Suprapubic skin (tissue), 3 donors: ENCODE data around the gene PHF1.

ENCODE experiments used
- CTCF ChIP-seq, 2 donors: fragments of 200-600 bp in 1 of 2; fragments of 450-650 bp in 1 of 2; sonication (generic) in 1 of 2; IDR thresholded peaks; one replicate each; pipeline ENCODE4 v1.5.1; 2016 to 2019; ENCODE audit warnings: antibody characterized with exemption in 2 of 2, mild to moderate bottlenecking in 1 of 2, moderate library complexity in 1 of 2
- POLR2A ChIP-seq, 2 donors: fragments of 450-650 bp; IDR thresholded peaks; one replicate each; pipeline ENCODE4 v1.6.1; 2017; ENCODE audit warnings: antibody characterized with exemption in 2 of 2, mild to moderate bottlenecking in 2 of 2, moderate library complexity in 2 of 2

DNA sequence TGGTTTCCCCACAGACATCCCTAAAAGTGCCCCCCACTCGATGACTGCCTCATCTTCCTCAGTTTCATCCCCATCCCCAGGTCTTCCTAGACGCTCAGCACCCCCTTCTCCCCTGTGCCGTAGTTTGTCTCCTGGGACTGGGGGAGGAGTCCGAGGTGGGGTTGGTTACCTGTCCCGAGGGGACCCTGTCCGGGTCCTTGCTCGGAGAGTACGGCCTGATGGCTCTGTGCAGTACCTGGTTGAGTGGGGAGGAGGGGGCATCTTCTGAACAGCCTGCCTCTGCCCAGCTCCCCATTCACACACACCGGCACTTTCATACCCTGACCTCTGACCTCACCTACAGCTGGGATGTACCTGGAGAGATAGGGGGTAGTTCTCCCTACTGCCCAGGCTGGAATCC is 5.0 kb downstream of the PHF1 start:
- TF ChIP-seq POLR2A (IDR thresholded peaks at IDR 0.05) = no peak
- no peak for TF ChIP-seq CTCF (IDR thresholded peaks at IDR 0.05)
